GM20431 (cell line): ENCODE data around the gene COL18A1.

Source experiments
- in situ Hi-C: fragments of 300-500 bp; cut with MseI, MboI; formaldehyde crosslinking; loops from one replicate; pipeline ENCODE4 v1.15.0; 2020; ENCODE audit warnings: low sequenced_read_pairs; ENCODE audit not compliant: unreplicated experiment

Gene COL18A1

DNA sequence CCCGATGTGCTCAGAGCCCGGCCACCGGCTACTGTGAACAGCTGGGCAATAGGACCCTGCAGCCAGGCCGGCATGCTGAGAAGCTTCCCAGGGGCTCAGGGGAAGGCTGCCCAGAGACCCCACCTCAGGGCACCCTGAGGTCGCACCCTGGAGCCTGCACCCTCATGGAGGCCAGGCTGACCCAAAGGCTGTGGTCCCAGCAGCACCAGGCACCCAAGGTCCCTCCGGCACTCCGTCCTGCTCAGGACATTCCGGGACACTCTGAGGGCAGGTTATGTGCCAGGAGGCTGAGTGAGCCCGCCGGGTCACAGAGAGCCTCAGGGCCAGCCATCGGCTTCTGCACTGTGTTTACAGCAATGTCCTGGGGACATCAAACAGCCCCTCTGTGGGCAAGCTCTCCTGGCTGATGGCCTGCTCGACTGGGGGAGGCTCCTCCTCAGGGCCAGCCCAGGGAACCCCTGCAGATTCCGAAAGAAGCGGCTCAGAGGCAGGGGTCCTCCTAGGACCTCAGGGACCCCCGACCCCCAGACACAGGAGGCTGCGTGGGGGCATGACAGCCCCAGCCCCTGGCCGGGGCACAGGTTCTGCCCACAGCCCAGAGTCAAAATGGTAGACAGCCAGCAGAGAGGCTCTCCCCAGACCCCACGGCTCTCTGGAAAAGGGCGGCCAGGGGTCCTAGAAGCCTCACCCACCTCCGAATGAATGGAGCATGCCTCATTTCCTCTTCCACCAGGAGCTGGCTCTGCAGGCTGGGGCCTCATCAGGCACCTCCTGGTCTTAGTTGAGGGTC is 129.1 kb downstream of the COL18A1 start:
- in situ Hi-C loops: no loop called here

DNA sequence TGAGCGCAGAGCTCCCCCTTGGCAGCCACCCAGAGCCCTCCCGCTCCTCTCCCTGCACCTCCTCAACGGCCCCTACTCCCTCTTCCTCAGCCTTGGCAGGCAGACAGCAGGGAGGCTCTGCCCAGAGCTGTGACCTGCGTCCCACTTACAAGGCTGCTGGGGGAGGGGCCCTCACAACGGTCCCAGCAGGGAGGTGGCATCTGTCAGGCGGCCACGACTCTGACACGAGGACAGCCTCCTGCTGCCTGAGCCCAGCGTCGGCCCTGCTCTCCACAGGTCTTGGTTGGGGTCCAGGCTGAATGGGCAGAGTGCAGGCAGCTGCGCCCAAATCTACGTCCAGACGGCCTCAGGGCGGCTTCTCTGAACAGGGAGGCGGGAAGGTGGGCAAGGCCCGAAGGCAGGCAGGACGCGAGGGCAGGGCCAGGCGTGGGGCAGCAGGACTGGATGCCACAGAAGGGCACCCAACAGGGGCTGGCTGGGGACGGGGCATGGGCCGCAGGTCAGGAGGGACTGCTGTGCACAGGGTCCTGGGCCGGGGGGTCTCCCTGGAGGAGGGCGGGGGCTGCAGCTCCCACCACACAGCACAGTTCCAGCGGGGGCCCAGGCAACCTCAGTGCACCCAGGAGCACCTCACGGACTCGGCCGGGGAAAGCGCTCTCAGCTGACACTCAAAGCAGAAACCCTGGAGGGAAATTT is 129.8 kb downstream of the COL18A1 start:
- in situ Hi-C loops: no loop called here

DNA sequence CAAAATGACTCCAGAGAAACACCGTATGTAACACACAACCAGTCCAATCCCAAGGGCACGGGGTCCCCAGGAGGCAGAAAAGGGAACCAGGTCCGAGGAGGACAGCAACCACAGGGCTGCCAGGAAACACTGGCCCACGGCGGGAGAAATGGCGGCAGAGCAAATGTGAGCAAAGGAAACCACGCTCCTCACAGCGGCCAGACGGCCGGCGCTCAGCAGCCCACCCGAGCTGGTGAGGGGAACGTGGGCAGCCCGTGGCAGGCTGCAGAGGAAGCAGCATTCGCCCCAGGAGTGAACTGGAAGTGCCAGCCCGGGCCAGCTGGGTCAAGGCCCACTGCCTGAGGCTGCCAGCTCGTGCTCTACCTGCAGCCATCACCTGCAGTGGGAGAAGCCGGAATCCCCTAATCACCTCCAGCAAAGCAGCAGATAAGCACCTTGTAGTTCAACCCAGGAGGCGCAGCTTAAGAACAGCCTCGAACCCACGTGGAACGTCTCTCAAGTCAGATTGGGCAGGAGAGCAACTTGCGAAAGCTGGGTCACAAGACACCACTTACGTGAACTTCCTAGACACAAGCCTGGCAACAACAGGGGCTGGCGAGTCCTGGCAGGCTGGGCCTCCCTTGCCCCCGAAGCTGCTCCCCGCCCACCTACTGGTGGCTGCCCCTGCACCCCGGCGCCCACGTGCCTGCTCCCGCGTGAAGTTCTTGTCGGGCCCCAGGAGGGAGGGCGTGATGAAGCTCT is 130.5 kb downstream of the COL18A1 start:
- in situ Hi-C loops: no loop called here

GRCh38 chr21:45536301-45537081 is 131.5 kb downstream of the COL18A1 start:
- in situ Hi-C loops: no loop called here

DNA sequence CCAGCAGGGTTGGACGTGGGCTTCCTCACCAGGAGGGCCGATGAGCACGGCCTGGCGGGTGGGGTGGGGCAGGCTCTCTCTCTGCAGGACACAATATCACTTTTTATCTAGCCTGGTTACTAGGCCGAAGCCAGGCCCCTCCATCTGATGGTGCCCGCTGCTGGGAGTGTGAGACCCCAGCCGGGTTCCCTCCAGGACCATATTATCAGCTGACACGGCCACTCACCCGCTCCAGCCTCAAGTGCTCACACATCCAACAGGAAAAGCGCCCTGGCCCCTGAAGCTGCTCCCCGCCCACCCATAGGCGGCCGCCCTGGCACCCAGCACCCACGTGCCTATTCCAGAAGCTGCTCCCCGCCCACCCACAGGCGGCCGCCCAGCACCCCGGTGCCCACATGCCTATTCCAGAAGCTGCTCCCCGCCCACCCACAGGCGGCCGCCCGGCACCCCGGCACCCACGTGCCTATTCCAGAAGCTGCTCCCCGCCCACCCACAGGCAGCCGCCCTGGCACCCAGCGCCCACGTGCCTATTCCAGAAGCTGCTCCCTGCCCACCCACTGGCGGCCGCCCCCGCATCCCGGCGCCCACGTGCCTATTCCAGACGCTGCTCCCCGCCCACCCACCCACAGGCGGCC is 132.3 kb downstream of the COL18A1 start:
- in situ Hi-C loops: no loop called here

DNA sequence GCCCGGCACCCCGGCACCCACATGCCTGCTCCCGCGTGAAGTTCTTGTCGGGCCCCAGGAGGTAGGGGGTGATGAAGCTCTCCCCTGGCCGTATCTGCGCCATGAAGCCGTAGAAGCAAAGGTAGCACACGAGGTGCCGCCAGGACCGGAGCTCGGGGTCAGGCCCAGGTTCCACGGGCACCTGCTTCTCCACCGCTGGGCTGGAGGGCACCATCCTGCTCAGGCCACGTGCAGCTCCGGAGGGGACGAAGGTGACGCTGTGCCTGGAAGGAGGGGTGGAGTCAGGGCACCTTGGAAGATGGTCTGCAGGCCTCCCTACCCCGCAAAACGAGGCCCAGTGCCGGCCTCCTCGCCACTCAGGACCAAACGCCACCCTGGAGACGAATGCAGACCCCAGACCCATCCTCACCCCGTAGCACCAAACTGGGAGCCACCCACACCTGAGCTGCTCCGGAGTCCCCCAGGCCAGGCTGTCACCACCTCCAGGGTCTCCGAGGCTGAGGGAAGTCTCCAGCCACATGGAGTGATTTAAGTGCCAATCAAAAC is 132.9 kb downstream of the COL18A1 start:
- in situ Hi-C loops: no loop called here

DNA sequence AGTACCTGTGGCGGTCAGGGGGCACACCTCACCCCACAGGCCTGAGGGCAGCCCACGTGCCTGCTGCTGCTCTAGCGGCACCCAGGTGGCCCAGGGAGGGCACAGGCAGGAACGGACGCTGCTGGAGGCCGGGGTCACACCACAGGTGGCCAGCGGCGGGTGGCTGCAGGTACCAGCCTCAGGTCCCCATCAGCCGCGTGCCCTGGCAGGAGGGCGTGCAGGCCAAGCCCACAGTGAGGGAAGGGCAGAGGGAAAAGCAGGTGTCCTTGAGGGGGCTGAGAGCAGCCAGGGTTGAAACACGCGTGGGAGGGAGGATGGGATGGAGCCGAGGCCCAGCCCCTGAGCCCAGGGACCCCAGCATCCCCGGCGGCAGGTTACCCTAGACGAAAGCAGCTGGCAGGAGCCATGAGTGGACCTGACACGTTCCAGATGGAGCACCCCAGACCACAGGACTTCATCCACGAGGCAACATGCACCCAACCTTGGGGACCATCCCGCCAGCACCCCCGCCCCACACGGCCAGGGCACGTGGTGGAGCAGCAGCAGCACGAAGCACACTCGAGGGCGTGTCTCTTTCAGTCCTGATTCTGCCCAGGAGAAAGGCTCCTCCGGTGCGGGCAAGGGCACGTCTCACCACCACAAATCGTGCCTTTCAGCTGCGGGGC is 133.5 kb downstream of the COL18A1 start:
- in situ Hi-C loops: no loop called here

GRCh38 chr21:45539046-45539795 is 134.3 kb downstream of the COL18A1 start:
- in situ Hi-C loops: no loop called here

- in situ Hi-C loops: no loop called here
These were observed 135.0 kb downstream of the COL18A1 start for GRCh38 chr21:45539796-45540600.

GRCh38 chr21:45540601-45540970 is 135.6 kb downstream of the COL18A1 start:
- in situ Hi-C loops: no loop called here

GRCh38 chr21:45541221-45542039 is 136.5 kb downstream of the COL18A1 start:
- in situ Hi-C loops: no loop called here

GRCh38 chr21:45542242-45542666 is 137.3 kb downstream of the COL18A1 start, which contains the start of gene SLC19A1:
SLC19A1 (minus strand) TSS chr21:45542440; CDS start chr21:45537959, 4,481 bp downstream.
- in situ Hi-C loops: no loop called here

DNA sequence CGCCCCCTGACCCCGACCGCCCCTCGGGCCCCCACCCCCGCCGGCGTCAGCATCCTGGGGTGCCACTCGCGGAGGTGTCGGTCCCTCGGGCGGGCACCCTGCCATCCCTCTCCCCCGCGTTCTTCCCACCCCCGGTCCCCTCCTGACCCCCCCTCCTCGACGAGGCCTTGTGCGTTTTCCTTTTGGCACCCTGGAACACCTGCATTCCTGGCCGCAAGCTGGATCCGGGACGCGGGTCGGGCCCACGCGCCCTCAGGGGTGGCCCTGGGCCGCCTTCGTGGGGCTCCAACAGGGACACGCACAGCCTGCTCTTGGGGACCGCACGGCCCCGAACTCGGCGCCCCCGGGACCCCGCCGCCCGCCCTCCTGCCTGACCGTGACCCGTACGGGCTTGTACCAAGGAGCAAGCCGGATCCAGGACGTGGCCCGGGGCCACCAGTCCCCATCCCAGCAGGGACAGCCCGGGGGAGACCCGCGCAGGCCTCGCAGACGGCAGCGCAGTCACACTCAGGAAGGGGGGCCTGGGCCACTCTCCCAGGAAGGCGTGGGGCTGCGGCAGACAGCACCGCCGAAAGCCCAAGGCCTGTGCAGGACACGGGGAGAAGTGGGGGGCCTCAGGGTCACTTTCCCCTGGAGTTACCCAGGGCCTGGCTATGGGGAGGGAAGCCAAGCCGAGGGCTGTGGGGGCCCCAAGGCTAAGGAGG is 137.9 kb downstream of the COL18A1 start:
- in situ Hi-C loops: no loop called here

DNA sequence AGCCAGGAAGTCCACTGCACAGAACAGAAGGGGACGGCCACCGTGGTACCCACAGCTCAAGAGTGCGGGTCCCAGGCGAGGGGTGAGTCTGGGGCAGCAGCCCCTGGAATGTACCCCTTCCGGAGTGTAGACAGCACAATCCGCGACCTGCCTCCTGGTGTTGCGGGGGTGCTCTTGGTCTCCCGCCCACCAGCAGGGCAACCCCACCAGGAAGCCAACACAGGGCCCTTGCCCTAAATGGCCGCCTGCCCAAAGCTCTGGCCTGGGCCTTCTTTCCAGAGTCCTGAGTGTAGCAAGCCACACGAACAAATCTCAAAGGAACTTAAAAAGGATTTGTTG is 138.4 kb downstream of the COL18A1 start:
- in situ Hi-C loops: no loop called here

DNA sequence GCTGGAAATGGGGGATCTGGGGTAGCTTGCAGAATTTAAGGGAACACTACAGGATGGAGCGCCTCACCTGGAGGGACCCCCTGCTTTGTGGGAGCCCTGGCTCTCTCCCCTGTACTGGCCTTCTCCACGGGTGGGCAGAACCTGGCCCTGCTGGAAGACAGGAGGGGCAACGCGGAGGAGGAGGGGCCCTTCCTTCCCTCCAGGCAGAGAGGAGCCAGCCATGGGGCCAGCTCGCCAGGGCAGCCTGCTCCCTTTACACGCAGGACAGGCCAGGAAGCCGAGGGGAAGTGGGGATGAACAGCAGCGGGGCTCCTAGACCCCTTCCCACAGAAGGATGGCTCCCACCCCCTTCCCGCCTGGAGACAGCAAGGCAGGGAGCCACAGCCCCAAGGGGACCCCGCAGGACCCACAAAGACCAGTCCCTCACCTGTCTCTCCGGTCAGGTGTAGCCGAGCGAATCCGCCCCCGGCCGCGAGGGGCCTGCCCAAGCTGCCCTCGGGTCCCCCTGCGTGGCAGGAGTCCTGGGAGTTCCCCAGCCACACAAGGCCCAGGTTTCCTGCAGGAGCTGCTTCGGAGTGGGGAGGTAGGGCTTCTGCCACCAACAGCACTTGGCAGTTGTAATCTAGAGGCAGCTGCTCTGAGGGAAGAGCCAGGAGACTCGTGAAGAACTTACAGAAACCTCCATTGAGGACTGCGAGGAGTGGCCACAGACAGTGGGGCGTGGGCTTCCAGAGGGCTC is 138.9 kb downstream of the COL18A1 start:
- in situ Hi-C loops: no loop called here
